Bronchial epithelial cell (primary cell): ENCODE data around the gene CPA4. TPM values are rescaled to one million over a fixed set of nuclear protein-coding genes. Genes with fewer than 3 reads are reported as not detected.

Source experiments
- DNase-seq: peaks from one replicate; pipeline ENCODE4 v3.0.0-alpha.2; 2010; ENCODE audit warnings: low read depth
- FAIRE-seq: peaks from 2 replicates; lab custom pipeline; 2011; peaks lifted over from hg19 to GRCh38; lab: Jason Lieb, UNC
- H3K27me3 ChIP-seq: 2 replicates; pipeline ENCODE4 v1.5.1; 2011; ENCODE audit warnings: low read length; ENCODE audit not compliant: control insufficient read depth, insufficient read depth
- H3K36me3 ChIP-seq: 2 replicates; pipeline ENCODE4 v1.5.1; 2011; ENCODE audit warnings: low read length; ENCODE audit not compliant: control insufficient read depth, insufficient read depth
- H3K4me3 ChIP-seq: 2 replicates; pipeline ENCODE4 v1.5.1; 2011; ENCODE audit warnings: mild to moderate bottlenecking, low read depth, low read length, control low read depth
- CTCF ChIP-seq: IDR thresholded peaks from 2 replicates; pipeline ENCODE4 v1.5.1; 2011; ENCODE audit warnings: mild to moderate bottlenecking, moderate library complexity, low read length, control low read depth, inconsistent platforms; ENCODE audit not compliant: insufficient read depth, severe bottlenecking
- total RNA-seq: library from RNA; depleted of rRNA; stranded (reverse); fragments of >200 nt; gene quantifications from 2 replicates; pipeline ENCODE4 v1.2.1, GENCODE V29; 2014

Gene CPA4
- total RNA-seq, 1 donor from 2014 or later, result 5.3 TPM

GRCh38 chr7:130273933-130274255 lies 19.1 kb upstream of the CPA4 start:
- Histone ChIP-seq H3K27me3 (no peaks in the 10 kb centered on the region), H3K4me3 (no peak overlapping the region), H3K36me3 (no peaks in the 10 kb centered on the region)
- DNase-seq (no peak), FAIRE-seq (no peak)
- TF ChIP-seq CTCF, result no peak

GRCh38 chr7:130274296-130274695 lies 18.7 kb upstream of the CPA4 start:
- DNase-seq (no peak), FAIRE-seq (no peak)
- Histone ChIP-seq H3K27me3 (no peaks in the 10 kb centered on the region), H3K36me3 (no peaks in the 10 kb centered on the region), H3K4me3 (no peak overlapping the region)
- TF ChIP-seq CTCF, result no peak

GRCh38 chr7:130274983-130275591 lies 17.9 kb upstream of the CPA4 start:
- DNase-seq, result no peak
- no peaks in the 10 kb centered on the region for H3K36me3 ChIP-seq
- no peak overlapping the region for H3K4me3 ChIP-seq
- no peaks in the 10 kb centered on the region for H3K27me3 ChIP-seq
- FAIRE-seq, result no peak
- TF ChIP-seq CTCF, result no peak

GRCh38 chr7:130275826-130276297 lies 17.1 kb upstream of the CPA4 start:
- no peak for FAIRE-seq

GRCh38 chr7:130276796-130277762 lies 15.9 kb upstream of the CPA4 start:
- Histone ChIP-seq H3K27me3 (no peaks in the 10 kb centered on the region), H3K36me3 (no peaks in the 10 kb centered on the region), H3K4me3 (no peak overlapping the region)
- TF ChIP-seq CTCF, result no peak
- DNase-seq (peak; percentile 38), FAIRE-seq (no peak)

More at GRCh38 chr7:130275826-130276297, 17.1 kb upstream of the CPA4 start:
- Histone ChIP-seq H3K36me3 (no peaks in the 10 kb centered on the region), H3K27me3 (no peaks in the 10 kb centered on the region), H3K4me3 (no peak overlapping the region)
- no peak for TF ChIP-seq CTCF
- DNase-seq, result no peak
